NCI-H1417 treated with DMSO at 0.1 percent for 48 hours (cell line): Measurements from ENCODE around the gene ZNF570.

Experiments
- DNase-seq: peaks from one replicate; lab custom pipeline; 2025; lab: John Stamatoyannopoulos, UW

ZNF570 gene

DNA sequence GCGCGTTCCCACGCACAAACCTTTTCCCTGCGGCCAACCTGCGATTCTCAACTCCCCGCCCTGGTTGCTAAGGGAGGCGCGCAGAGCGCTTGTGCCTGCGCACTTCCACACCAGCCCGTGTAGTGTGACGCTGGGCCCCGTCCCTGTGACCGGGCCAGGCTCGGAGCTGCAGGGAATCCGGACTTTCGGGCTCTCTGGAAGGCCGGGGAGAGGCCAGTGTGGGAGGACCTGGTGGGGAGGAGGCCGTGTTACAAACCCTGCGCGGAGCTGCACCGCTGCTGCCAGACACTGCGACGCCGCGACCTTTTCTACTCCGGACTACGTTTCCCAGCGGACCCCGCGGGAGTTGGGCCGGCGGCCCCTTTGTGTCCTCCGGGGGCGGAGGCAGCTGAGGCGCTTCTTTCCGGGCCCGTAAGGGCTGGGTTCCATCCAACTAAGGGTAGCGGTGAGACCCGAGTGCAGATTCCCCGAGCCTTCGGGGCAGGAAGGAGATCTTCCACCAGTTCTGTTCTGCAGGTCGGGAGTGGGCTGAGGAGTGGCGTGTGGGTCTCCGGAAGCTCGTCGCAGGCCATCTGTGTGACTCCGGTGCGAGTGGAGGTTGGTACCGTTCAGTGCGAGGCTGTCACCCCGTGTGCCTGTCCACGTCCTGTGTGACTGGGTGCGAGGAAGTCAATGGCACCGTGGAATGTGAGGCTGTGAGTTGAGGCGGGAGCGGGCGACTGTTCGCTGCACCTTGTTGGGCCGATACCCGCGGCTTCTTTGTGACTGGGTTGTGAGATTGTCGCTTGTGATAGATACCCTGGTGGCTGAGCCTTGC lies at the start of gene ZNF570:
Gene ZNF570, plus strand, starts transcription at position 396 of the 817 bp plus-strand sequence. CDS start 999 bp downstream, outside the sequence.
- no peak for DNase-seq

DNA sequence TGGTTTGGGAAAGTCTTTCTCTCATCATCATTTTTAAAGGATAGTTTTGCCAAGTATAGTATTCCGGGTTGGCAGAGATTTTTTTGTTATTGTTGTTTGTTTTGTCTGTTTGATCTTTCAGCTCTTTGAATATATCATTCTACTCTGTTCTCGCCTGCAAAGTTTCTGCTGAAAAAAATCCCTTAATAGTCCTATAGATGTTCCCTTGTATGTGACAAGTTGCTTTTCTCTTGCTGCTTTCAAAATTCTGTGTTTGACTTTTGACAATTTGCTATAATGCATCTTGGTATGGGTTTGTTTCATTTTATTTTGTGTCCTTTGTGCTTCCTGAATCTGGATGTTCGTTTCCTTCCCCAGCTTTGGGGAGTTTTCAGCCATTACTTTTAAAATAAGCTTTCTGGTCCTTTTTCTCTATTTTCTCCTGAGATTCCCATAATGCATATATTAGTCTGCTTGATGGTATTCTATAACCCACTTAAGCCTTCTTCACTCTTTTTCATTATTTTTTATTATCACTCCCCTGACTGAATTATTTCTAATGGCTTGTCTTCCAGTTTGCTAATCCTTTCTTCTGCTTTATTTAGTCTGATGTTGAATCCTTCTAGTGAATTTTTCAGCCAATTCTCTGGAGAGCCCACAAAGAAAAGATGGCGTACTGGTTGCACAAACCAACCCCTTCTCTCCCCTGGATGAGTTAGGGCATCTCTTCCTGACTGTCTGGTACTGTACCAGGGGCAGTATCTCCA lies 16.5 kb upstream of the ZNF570 start:
- no peak for DNase-seq

DNA sequence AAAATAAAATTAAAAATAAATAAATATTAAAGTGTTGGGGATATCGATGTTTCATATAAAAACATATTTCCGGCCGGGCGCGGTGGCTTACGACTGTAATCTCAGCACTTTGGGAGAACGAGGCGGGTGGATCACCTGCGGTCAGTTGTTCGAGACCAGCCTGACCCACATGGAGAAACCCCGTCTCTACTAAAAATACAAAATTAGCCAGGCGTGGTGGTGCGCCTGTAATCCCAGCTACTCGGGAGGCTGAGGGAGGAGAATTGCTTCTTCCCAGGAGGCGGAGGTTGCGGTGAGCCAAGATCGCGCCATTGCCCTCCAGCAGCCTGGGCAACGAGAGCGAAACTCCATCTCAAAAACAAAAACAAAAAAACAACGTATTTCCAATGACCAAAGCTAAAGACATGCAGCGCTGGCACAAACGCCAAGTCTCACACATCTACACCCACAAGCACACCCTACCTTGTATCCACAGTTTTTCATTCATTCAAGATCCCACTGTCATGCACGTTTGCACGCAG lies 2.8 kb upstream of the ZNF570 start:
- DNase-seq = no peak

DNA sequence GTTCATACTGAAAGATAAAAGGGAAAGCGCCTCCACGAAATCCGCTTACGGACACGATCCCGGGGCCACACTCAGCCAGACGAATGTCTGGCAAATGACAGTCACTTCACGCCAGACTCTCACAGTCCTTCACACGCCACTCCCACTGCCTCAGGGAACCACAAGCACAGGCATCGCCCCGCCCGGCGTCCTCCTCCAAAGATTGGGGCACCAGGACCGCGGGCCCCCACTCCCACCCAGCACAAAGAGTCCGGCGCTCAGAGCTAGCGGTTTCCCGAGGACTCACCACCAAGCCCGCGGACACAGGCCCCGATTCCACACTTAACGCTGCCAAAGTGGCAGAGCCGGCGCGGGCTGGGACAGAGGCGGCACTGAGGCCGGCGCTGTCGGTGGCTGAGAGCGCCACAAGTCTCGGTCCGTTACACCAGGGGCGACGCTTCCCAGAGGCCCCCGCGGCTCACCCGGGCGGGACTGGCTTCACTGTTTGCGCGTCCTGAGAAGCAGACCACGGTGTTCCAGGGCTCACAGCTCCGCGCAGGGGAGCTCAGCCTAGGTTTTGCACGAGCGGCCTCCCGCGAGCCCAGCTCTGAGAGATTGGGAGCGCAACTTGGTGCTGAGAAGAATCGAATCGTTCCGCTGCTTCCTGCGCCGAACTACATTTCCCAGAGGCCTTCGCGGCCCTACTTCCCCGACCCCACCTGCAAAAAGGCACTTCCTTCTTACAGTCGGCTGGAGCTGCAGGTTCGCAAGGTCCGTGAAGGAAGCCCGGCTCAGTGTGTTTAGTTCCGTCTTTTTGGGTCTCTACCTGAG lies 2.2 kb upstream of the ZNF570 start, which contains the start of gene ZNF569:
Gene ZNF569, minus strand, starts transcription at position 647 of the 810 bp plus-strand sequence. CDS start 22,523 bp downstream, outside the sequence.
- DNase-seq = no peak

DNA sequence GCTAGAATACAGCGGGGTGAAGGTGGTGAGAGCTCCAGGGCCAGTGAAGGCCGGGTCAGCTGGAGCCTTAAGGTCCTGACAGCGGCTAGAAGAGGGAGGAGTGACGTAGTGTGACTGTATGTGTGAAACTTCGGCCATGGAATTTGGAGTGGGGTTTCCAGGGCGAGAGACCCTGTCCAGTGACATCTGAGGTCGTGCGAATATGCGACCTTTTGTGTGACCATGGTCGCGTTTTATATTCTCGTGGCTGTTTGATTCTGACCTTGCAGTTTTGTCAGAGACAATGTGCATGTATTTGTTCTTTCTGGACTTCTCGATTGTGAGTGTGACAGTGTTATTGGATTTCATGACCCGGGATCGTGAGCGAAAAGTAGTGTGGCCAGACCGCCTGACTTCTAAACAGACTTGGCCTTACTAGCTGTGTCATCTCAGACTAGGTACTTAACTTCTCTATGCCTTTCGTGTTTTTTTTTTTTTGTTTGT lies 1.5 kb upstream of the ZNF570 start:
- DNase-seq = no peak

DNA sequence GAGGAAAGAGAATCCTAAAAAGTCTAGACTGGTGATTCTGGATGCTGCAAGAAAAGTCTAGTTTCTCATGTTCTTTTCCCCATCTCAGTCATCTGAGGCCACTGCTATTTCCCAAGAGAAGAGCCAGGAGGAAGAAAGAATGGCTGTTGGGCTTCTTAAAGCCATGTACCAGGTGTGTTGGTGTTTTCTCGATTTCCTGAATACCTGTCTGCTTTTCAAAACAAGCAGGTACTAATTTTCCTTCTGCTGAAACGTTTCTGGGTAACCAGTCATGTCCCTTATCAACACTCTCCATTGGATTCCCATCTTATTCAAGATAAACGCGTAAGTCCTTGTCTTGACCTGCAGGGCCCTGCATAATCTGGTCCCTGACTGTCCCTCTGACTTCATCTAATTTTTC lies 1.1 kb downstream of the ZNF570 start:
- no peak for DNase-seq

DNA sequence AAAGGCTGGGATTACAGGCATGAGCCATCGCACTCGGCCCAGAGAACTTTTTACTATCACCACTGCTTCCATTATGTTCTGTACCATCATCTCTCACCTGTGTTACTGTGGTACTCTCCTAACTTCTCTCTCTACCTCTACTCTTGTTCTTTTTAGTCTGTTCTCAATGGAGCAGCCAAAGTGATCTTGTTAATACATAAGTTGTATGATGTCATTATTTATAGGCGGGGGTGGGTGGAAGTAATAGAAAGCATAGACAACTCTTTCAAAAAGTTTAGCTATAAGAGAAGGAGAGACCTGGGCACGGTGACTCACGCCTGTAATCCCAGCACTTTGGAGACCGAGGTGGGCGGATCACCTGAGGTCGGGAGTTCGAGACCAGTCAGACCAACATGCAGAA lies 3.0 kb downstream of the ZNF570 start:
- no peak for DNase-seq

DNA sequence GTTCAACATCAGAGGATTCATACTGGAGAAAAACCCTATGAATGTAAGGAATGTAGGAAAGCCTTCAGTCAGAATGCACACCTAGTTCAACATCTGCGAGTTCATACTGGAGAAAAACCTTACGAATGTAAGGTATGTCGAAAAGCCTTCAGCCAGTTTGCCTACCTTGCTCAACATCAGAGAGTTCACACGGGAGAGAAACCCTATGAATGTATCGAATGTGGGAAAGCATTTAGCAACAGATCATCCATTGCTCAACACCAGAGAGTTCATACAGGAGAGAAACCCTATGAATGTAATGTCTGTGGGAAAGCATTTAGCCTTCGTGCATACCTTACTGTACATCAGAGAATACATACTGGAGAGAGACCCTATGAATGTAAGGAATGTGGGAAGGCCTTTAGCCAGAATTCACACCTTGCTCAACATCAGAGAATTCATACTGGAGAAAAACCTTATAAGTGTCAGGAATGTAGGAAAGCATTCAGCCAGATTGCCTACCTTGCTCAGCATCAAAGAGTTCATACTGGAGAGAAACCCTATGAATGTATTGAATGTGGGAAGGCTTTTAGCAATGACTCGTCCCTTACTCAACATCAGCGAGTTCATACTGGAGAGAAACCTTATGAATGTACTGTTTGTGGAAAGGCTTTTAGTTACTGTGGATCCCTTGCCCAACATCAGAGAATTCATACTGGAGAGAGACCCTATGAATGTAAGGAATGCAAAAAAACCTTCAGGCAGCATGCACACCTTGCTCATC lies 15.4 kb downstream of the ZNF570 start:
- DNase-seq = no peak

DNA sequence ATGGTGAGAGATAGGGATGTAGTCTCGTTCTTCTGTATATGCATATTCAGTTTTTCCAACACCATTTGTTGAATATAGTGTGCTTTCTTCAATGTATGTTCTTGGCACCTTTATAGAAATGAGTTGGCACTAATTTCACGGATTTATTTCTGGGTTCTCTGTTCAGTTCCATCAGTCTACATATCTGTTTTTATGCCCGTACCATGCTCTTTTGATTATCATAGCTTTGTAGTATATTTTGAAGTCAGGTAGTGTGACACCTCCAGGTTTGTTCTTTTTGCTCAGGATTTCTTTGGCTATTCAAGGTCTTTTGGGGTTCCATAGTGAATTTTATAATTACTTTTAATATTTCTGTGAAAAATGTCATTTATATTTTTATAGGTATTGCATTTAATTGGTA lies 23.1 kb downstream of the ZNF570 start:
- DNase-seq = no peak

DNA sequence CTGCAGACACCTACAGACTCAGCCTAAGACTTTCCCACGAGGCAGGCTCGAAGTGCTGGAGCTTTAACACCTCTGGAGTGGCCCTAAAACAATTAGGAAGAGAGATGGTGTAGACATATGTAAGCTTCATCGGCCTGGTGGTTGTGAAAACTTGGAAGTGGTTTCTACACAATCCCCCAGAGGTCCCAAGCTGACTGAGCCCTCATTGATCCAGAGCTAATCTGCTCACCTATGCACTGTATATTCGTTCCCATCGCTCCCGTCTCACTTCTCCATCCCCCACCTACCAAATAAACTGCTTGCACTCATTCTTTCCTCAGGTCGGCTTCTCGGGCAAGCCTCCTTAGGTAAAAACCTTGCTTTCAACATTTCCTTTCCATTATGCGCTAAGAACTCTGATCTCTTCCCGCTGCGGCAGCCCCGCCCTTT lies 36.8 kb downstream of the ZNF570 start:
- peak; percentile 50 for DNase-seq

DNA sequence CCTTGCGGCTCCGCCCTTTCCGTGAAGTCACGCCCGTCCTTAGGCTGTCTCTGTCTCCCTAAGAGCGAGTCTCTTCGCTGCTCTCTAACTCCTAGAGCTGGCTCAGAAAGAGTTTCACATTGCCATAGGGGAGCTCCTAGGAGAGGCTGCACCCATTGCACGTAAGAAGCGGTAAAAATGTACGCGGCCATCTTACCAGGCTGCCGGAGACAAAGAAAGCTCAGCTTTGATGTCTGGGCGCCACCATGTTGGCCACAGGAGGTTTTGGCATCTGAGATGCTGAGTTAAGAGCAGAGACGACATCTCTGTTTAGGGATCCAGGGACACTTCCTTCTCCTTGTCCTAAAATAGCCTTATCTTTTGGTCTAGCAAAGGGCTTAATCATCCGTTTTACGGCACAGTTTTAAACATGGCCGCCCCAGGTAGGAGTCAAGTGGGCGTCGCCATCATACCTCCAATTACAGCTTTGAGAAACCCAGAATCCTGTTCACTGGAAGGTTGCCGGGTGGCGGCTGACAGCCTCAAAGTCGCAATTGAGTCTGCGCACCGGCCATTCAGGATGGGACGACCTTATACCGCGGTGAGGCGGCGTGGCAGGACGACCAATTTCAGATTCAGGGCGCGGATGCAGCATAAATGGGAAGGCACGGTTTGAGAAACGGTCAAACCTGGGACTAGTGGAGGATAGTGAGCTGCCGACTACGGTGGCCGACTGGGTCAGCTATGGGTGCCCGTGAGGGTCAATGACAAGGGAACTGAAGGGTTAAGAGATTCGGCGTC lies 37.4 kb downstream of the ZNF570 start, which contains the start of gene ZNF793:
Gene ZNF793, plus strand, starts transcription at position 553 of the 780 bp plus-strand sequence. CDS start 16,501 bp downstream, outside the sequence.
- peak; percentile 65 for DNase-seq

DNA sequence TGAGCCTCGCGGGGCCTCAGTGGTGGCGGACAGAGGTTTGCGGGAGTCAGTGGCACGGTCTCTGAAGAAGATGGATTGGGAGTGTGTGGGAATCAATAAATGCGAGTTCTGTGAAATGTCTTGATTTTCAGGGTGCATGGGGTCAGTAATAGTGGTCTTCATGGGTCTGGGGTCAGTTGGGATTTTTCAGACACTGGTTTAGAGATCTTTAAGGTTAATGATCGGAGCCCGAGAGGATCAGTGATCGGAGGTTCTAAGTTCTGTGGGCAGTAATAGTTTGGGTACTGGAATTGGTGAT lies 38.0 kb downstream of the ZNF570 start:
- DNase-seq = no peak

DNA sequence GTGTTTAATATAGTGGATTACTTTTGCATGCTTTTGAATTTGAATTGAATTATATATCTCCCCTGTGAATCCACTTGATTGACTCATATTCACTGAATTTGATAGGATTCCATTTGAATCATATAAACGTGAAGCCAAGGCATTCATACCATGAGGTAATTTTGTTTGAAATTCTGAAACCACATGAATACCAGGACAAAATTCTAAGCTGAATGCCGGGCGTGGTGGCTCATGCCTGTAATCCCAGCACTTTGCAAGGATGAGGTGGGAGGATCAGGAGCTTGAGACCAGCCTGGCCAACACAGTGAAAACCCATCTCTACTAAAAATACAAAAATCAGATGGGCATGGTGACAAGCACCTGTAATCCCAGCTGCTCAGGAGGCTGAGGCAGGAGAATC lies 42.0 kb downstream of the ZNF570 start:
- DNase-seq = no peak

DNA sequence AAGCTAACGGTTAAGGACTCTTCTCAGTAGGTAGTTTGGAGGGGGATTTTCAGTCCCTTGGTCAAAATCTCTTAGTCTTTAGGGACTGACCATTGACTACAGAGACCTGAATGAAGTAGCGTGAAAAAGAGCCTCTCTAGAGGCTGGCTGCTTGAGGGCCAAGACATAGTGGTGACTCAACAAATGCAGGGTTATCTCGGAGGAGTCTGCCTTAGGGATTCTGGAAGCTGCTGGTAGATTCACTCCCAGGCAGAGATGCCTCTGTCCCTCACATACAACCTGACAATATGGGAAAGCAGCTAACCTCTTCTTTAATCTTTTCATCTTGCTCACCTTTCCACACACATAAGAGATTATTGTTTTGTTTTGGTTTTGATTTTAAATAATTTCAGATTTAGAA lies 42.7 kb downstream of the ZNF570 start:
- DNase-seq = no peak

DNA sequence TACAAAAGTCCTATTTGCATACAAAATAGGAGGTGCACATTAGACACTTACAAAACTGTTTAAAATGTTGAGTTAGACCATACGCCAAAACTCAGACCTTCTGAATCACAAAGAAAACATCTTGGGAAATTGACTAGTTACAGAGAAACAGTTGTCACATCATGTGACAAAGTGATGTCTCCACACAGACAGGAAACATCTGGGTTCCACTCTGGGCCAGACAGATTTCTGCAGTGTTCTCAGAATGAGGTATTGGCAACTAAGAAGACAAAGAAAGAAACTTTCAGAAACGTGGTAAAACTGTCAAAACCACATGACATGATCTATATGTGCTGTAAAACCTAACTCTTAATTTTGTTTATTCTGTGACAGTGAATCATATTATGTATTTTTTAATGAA lies 44.2 kb downstream of the ZNF570 start:
- DNase-seq = no peak

DNA sequence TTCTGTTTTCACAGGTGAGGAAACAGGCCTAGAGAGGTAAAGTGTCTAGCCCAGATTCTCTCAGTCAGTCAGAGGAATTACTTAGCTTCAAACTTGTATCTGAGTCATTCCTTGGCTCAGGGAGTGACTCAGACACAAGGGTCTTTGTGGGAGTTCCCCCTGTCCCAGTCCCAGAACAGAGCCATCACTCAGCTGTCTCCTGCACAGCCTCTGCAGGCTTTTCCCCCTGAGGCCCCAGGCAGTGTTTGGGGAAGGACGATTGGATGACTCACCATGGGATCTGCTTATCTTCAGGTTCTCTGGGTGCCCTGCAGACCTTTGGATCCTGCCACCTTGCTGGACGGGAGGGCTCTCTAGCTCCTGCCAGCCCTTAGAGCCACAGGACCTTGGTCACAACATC lies 50.7 kb downstream of the ZNF570 start:
- DNase-seq = no peak

DNA sequence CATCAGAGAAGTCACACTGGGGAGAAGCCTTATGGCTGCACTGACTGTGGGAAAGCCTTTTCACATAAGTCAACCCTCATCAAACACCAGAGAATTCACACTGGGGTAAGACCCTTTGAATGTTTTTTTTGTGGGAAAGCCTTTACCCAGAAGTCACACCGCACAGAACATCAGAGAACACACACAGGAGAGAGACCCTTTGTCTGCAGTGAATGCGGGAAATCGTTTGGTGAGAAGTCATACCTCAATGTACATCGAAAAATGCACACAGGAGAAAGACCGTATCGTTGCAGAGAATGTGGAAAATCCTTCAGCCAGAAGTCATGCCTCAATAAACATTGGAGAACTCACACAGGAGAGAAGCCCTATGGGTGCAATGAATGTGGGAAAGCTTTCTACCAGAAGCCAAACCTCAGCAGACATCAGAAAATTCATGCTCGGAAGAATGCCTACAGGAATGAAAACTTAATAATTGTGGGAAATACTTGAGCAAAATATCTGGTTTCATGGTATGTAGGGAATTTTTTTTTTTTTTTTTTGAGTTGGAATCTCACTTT lies 68.3 kb downstream of the ZNF570 start:
- no peak for DNase-seq
